ENCODE results near the gene EYS. TPM values are rescaled to one million over a fixed set of nuclear protein-coding genes. Genes with fewer than 3 reads are reported as not detected.

The EYS gene
- polyA plus RNA-seq, 2 of the 4 experiments (the other 2 are of a cell fraction) = 0.03 to 0.06 TPM

- no peak for TF ChIP-seq RFX5 (IDR thresholded peaks at IDR 0.05)
- 37% methylated on average over 6 of the region's 6 CpGs for WGBS (ENCODE audit: missing lambda C conversion rate)
- no peak overlapping the region for H3K27ac ChIP-seq
- H3K4me2 ChIP-seq = no peak overlapping the region
- POLR2A ChIA-PET = no interaction called here
- ATAC-seq (no peak), FAIRE-seq (no peak), DNase-seq (ENCODE audit: low read depth in 1 of 2, low spot score in 1 of 2) (no peak)
- no peak overlapping the region for H3K4me3 ChIP-seq
- no peaks in the 10 kb centered on the region for H3K9me3 ChIP-seq
- CTCF ChIA-PET = no interaction called here
- no peaks in the 10 kb centered on the region for H3K4me1 ChIP-seq
These were observed 1115.4 kb downstream of the EYS start for GRCh38 chr6:64591676-64592036.

GRCh38 chr6:64590965-64591675, 1115.9 kb downstream of the EYS start:
- DNase-seq (ENCODE audit: low read depth in 1 of 2, low spot score in 1 of 2) (no peak), FAIRE-seq (no peak), ATAC-seq (no peak)
- CTCF ChIA-PET = no interaction called here
- Histone ChIP-seq H3K4me2 (no peak overlapping the region), H3K4me1 (no peaks in the 10 kb centered on the region), H3K27ac (no peak overlapping the region), H3K4me3 (no peak overlapping the region), H3K9me3 (no peaks in the 10 kb centered on the region)
- no peak for TF ChIP-seq HDAC2 (IDR thresholded peaks at IDR 0.05)
- no peak for TF ChIP-seq JUNB (IDR thresholded peaks at IDR 0.05)
- TF ChIP-seq FOXS1 (CRISPR knock-in tag; IDR thresholded peaks at IDR 0.05) = no peak
- TF ChIP-seq ZSCAN20 (CRISPR knock-in tag; IDR thresholded peaks at IDR 0.05) = no peak
- TF ChIP-seq POLR2A (IDR thresholded peaks at IDR 0.05; ENCODE audit: low read length) = no peak
- no peak for TF ChIP-seq HOXB13 (CRISPR knock-in tag; IDR thresholded peaks at IDR 0.05; ENCODE audit: low read depth)
- no peak for TF ChIP-seq MAFK (IDR thresholded peaks at IDR 0.05; ENCODE audit: partially characterized antibody)
- TF ChIP-seq REST (IDR thresholded peaks at IDR 0.05) = no peak
- 11% methylated on average over 6 of the region's 6 CpGs for WGBS (ENCODE audit: missing lambda C conversion rate)
- POLR2A ChIA-PET = no interaction called here

- FAIRE-seq = no peak
These were observed 1117.1 kb downstream of the EYS start for GRCh38 chr6:64589961-64590360.

GRCh38 chr6:64580346-64580745, 1126.7 kb downstream of the EYS start:
- POLR2A ChIA-PET = no interaction called here
- H3K4me1 ChIP-seq = no peaks in the 10 kb centered on the region
- DNase-seq (ENCODE audit: low read depth in 1 of 2, low spot score in 1 of 2) (no peak), FAIRE-seq (no peak), ATAC-seq (no peak)
- H3K9me3 ChIP-seq = no peaks in the 10 kb centered on the region
- H3K4me3 ChIP-seq = no peak overlapping the region
- H3K27ac ChIP-seq = no peak overlapping the region
- no peak overlapping the region for H3K4me2 ChIP-seq
- CTCF ChIA-PET = no interaction called here
- WGBS (ENCODE audit: missing lambda C conversion rate) = 30% methylated on average over 1 of the region's 1 CpG
- TF ChIP-seq RCOR1 (IDR thresholded peaks at IDR 0.05; ENCODE audit: low read depth, low read length) = no peak
- no peak for TF ChIP-seq ELK1 (IDR thresholded peaks at IDR 0.05; ENCODE audit: low read depth, low read length)
- no peak for TF ChIP-seq RARB (CRISPR knock-in tag; IDR thresholded peaks at IDR 0.05)
- TF ChIP-seq ATOH8 (CRISPR knock-in tag; IDR thresholded peaks at IDR 0.05; ENCODE audit: low read depth) = no peak
- TF ChIP-seq MAFK (IDR thresholded peaks at IDR 0.05; ENCODE audit: partially characterized antibody) = no peak
- TF ChIP-seq CBX8 (IDR thresholded peaks at IDR 0.05) = no peak
- no peak for TF ChIP-seq POLR2AphosphoS2 (conservative IDR thresholded peaks at IDR 0.05; ENCODE audit: low read length)
- TF ChIP-seq ESRRA (IDR thresholded peaks at IDR 0.05; ENCODE audit: borderline replicate concordance, low read length) = no peak
- no peak for TF ChIP-seq JUNB (IDR thresholded peaks at IDR 0.05)
- no peak for TF ChIP-seq CHD4 (IDR thresholded peaks at IDR 0.05; ENCODE audit: borderline replicate concordance)
- TF ChIP-seq ZC3H11A (IDR thresholded peaks at IDR 0.05) = no peak
- TF ChIP-seq HOXA7 (CRISPR knock-in tag; IDR thresholded peaks at IDR 0.05) = no peak

More at GRCh38 chr6:64589961-64590360, 1117.1 kb downstream of the EYS start:
- H3K4me1 ChIP-seq = no peaks in the 10 kb centered on the region
- H3K4me3 ChIP-seq = no peak overlapping the region
- TF ChIP-seq RCOR1 (IDR thresholded peaks at IDR 0.05; ENCODE audit: low read depth, low read length) (no peak), EHF (CRISPR knock-in tag; IDR thresholded peaks at IDR 0.05) (no peak), ZFP36 (IDR thresholded peaks at IDR 0.05; ENCODE audit: borderline replicate concordance, partially characterized antibody) (no peak), KDM5A (IDR thresholded peaks at IDR 0.05) (no peak), CHD4 (IDR thresholded peaks at IDR 0.05; ENCODE audit: borderline replicate concordance) (no peak), CHD2 (IDR thresholded peaks at IDR 0.05; ENCODE audit: low read length, partially characterized antibody) (no peak), ZSCAN20 (CRISPR knock-in tag; IDR thresholded peaks at IDR 0.05) (no peak), HOXA7 (CRISPR knock-in tag; IDR thresholded peaks at IDR 0.05) (no peak), MAFK (IDR thresholded peaks at IDR 0.05; ENCODE audit: partially characterized antibody) (no peak), ESRRA (IDR thresholded peaks at IDR 0.05; ENCODE audit: borderline replicate concordance, low read length) (no peak), RARB (CRISPR knock-in tag; IDR thresholded peaks at IDR 0.05) (no peak), E2F6 (IDR thresholded peaks at IDR 0.05; ENCODE audit: borderline replicate concordance, low read depth) (no peak), HES2 (IDR thresholded peaks at IDR 0.05) (no peak), HOXB13 (CRISPR knock-in tag; IDR thresholded peaks at IDR 0.05; ENCODE audit: low read depth) (no peak)
- no peak for ATAC-seq
- POLR2A ChIA-PET = no interaction called here
- H3K9me3 ChIP-seq = no peaks in the 10 kb centered on the region
- H3K27ac ChIP-seq = no peak overlapping the region
- CTCF ChIA-PET = no interaction called here
- WGBS (ENCODE audit: missing lambda C conversion rate) = 32% methylated on average over 3 of the region's 3 CpGs
- DNase-seq (ENCODE audit: low read depth in 1 of 2, low spot score in 1 of 2) = no peak
- H3K4me2 ChIP-seq = no peak overlapping the region

Data from A549 (cell line).